HuH-7 (cell line): ENCODE results near the gene ZNF19.

ENCODE experiments used
- DNase-seq: peaks from one replicate; pipeline ENCODE4 v3.0.0; 2011; ENCODE audit warnings: low spot score

The ZNF19 gene

GRCh38 chr16:71441348-71442050, 47.6 kb downstream of the ZNF19 start:
- no peak for DNase-seq

GRCh38 chr16:71440669-71441347, 48.3 kb downstream of the ZNF19 start:
- no peak for DNase-seq

- DNase-seq: no peak
Observed at GRCh38 chr16:71439523-71439922, 49.6 kb downstream of the ZNF19 start.

- no peak for DNase-seq
Observed at GRCh38 chr16:71436473-71436872, 52.7 kb downstream of the ZNF19 start.

GRCh38 chr16:71432906-71433305, 56.2 kb downstream of the ZNF19 start:
- no peak for DNase-seq

DNA sequence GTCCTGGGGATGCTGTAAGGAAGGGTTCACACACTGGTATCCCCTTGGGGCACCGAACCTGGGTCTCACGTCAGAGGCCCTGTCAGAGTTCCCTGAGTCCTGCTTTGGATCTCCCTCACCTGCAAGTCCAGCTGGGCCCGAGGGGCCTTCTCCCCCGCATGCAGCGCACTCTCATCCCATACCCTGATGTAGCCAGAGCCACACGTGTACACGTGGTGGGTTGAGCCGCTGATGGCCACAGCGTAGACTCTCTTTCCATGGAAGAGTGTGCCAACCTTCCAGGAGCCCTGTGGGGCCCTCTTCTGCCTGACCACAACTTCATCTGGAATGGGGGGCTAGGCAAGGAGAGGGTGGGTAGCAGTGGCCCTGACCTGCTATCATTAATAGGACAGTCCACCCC, 57.1 kb downstream of the ZNF19 start:
- no peak for DNase-seq

DNA sequence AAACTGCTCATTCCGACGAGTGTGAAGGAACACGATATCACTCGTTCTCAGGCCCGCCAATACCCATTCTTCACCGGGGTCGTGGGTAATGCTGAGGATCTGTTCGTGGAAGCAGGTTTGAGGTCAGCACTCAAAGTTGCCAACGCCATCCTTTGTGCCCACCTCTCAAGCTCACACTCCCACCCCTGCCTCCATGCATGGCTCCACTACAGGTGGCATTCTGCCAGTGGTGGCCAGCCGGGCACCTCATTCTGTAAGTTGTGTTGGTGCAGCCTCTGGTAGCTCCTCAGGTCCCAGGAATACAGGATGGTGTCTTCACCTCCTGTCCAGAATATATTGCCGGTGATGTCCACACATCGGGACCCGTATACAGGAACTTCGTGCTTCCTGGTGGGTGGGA, 57.9 kb downstream of the ZNF19 start:
- no peak for DNase-seq

- DNase-seq: no peak
Observed at GRCh38 chr16:71430744-71431143, 58.4 kb downstream of the ZNF19 start.

- no peak for DNase-seq
Observed at GRCh38 chr16:71429581-71429980, 59.5 kb downstream of the ZNF19 start.

- no peak for DNase-seq
Observed at GRCh38 chr16:71428883-71429282, 60.2 kb downstream of the ZNF19 start.

DNA sequence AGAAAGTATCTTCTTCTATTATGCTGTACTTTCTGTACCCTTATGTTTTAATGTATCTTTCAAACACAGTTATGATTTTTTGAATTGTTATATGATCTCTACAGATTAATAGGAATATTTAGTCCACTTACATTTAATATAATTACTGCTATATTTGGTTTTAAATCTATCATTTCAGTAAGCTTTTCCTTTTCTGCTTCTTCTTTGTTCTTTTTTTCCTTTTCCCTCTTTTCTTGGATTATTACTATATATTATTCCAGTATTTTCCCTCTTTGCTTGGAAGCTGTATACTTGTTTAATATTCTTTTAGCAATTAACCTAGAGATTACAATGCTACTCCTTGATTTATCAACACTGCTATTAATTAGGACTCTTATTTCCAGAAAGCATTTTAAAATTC, 60.7 kb downstream of the ZNF19 start:
- DNase-seq: no peak

- peak; percentile 50 for DNase-seq
Observed at GRCh38 chr16:71426880-71427615, 62.1 kb downstream of the ZNF19 start.

GRCh38 chr16:71426069-71426879, 62.9 kb downstream of the ZNF19 start:
- DNase-seq: peak; percentile 88

DNA sequence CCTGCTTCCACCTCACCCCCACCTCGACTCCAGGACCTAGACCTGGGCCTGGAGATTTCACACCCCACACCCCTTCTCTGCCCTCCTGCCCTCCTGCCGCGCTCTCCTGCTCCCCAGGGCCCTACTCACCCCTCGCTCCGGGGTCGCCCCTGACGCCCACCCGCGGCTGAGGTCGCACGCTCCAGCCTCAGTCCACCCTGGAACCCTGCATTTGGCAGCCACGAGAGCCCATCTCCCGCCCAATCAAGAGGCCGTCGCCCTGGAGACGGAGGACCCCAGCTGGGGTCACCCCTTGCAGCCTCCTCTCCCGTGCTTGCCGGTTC, 63.4 kb downstream of the ZNF19 start:
- DNase-seq: no peak

- DNase-seq: no peak
Observed at GRCh38 chr16:71424626-71425025, 64.5 kb downstream of the ZNF19 start.

- no peak for DNase-seq
Observed at GRCh38 chr16:71423865-71424264, 65.3 kb downstream of the ZNF19 start.
